Ovary (tissue), 9 donors: ENCODE measurements around the gene TMEM140. TPM values are rescaled to one million over a fixed set of nuclear protein-coding genes. Genes with fewer than 3 reads are reported as not detected.
A peak's percentile ranks its signal among the peaks of the same experiment; 100 is the strongest.

Source experiments
- DNase-seq, 5 donors: peaks; one replicate each; pipeline ENCODE4 v3.0.0-alpha.2; 2019 to 2020
- H3K27ac ChIP-seq, 2 donors: fragments of 200-600 bp; one replicate each; pipeline versions ENCODE4 v1.5.1 to v1.8.0; 2019 to 2022
- H3K27me3 ChIP-seq: fragments of 200-600 bp; one replicate; pipeline ENCODE4 v1.8.0; 2022
- H3K36me3 ChIP-seq: fragments of 200-600 bp; sonication (generic); one replicate; pipeline ENCODE4 v1.5.1; 2019
- H3K4me1 ChIP-seq: one replicate; pipeline ENCODE4 v1.8.1; 2013; ENCODE audit warnings: mild to moderate bottlenecking, moderate library complexity; ENCODE audit not compliant: insufficient read depth
- H3K4me3 ChIP-seq: fragments of 200-600 bp; sonication (generic); one replicate; pipeline ENCODE4 v1.5.1; 2017
- H3K9me3 ChIP-seq, 2 donors: fragments of 200-600 bp in 1 of 2; sonication (generic) in 1 of 2; one replicate each; pipeline versions ENCODE4 v1.5.1 to v1.8.1; 2013 to 2019; ENCODE audit warnings: mild to moderate bottlenecking in 1 of 2, moderate library complexity in 1 of 2
- EP300 ChIP-seq: sonication (generic); formaldehyde crosslinking; IDR thresholded peaks from one replicate; pipeline ENCODE4 v1.6.1; 2017; ENCODE audit warnings: antibody characterized with exemption
- POLR2A ChIP-seq: fragments of 450-650 bp; IDR thresholded peaks from one replicate; pipeline ENCODE4 v1.6.1; 2017; ENCODE audit warnings: antibody characterized with exemption, mild to moderate bottlenecking, moderate library complexity
- WGBS, 3 donors: extraction: QIAGEN DNeasy Blood & Tissue Kit in 1 of 3; methylation state at CpG; one replicate each; pipeline versions ENCODE4 v1.1.5 to v1.1.7; 2013 to 2017; 5-methylcytosine and 5-hydroxymethylcytosine counted together
- intact Hi-C, 4 donors: fragments of 100-400 bp; cut with DNase I; formaldehyde crosslinking; loops; one replicate each; pipeline versions ENCODE4 v1.11.0 to v1.15.1; 2022 to 2023
- polyA plus RNA-seq, 2 donors: library from polyadenylated mRNA; stranded (reverse); fragments of 200-250 nt in 1 of 2; fragments of 350-450 nt in 1 of 2; fragmentation: Illumina TruSeq in 1 of 2; extraction: RNeasy Lipid Tissue Mini Kit (QIAGEN cat#74804) in 1 of 2; gene quantifications; one replicate each; pipeline ENCODE4 v1.2.3, GENCODE V29; 2013 to 2014
- total RNA-seq, 7 donors: library from RNA; depleted of rRNA in 2 of 7; stranded (reverse); fragments of >200 nt in 2 of 7; fragmentation: NEBNext Ultra II Directional in 3 of 7; extraction: Animal tissue kit (Norgen Biotek cat#: 25700) in 3 of 7; gene quantifications; one replicate each; pipeline versions ENCODE4 v1.1.0 to v1.2.4, GENCODE V29; 2016 to 2023
- TF ChIP-seq, protein P1 (sequence below), 3 donors: fragments of 450-650 bp in 2 of 3; fragments of 200-600 bp in 1 of 3; IDR thresholded peaks; one replicate each; pipeline versions ENCODE4 v1.5.1 to v1.8.0; 2016 to 2022; ENCODE audit warnings: antibody characterized with exemption in 3 of 3, mild to moderate bottlenecking in 1 of 3
- donor health status: DM: no; HTN: no; CAD: no; lungs with moderate emphysema.
- donor health status: DM: no; HTN: no; CAD: no.
- donor health status: Bipolar disorder and iron deficiency.
- donor health status: DM: yes; HTN: yes; CAD: no.
- donor health status: DM: no; HTN: no; CAD: no.
- donor health status: DM: yes; HTN: yes; CAD: no.

Gene TMEM140
- total and polyA plus RNA-seq, 9 donors, result 5.9 to 25.0 (median 8.5) TPM

DNA sequence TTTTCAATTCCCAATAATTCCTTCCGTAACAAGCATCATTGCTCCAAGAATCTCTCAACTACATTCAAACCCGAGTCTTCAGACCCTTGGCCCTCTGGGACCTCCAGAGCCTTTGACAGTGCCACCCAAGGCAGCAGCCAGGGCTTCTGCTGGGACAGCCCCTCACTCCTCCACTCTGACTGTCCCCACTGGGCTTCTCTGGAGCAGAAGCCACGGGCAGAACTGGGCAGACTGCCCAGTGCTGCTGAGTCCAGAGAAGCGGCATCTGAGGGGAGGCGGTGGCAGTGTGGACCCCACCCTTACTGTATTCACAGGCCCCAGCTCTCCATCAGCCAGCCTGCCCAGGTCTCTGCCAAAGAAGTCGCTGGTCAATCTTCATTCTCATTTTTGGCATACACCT, 13.8 kb downstream of the TMEM140 start:
- peak overlapping the region in 1 of 2 donors; percentile 9 for H3K27ac ChIP-seq
- no peaks in the 10 kb centered on the region for H3K9me3 ChIP-seq
- H3K4me3 ChIP-seq, result no peak overlapping the region
- intact Hi-C loops, result loop anchor here in 3 of 4 donors (10.0 kb wide), 4 partner anchors 167 to 477 kb away; partner anchors contain the start of gene AGBL3 (in 1 of the 3)
- H3K4me1 ChIP-seq, result peaks cover 6% of the 10 kb centered on the region
- H3K36me3 ChIP-seq, result no peaks in the 10 kb centered on the region
- no peak for DNase-seq
- WGBS, 3 donors, result 89 to 90% (median 90%) methylated on average over 6 of the region's 6 CpGs
- TF ChIP-seq, protein P1, sequence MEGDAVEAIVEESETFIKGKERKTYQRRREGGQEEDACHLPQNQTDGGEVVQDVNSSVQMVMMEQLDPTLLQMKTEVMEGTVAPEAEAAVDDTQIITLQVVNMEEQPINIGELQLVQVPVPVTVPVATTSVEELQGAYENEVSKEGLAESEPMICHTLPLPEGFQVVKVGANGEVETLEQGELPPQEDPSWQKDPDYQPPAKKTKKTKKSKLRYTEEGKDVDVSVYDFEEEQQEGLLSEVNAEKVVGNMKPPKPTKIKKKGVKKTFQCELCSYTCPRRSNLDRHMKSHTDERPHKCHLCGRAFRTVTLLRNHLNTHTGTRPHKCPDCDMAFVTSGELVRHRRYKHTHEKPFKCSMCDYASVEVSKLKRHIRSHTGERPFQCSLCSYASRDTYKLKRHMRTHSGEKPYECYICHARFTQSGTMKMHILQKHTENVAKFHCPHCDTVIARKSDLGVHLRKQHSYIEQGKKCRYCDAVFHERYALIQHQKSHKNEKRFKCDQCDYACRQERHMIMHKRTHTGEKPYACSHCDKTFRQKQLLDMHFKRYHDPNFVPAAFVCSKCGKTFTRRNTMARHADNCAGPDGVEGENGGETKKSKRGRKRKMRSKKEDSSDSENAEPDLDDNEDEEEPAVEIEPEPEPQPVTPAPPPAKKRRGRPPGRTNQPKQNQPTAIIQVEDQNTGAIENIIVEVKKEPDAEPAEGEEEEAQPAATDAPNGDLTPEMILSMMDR (IDR thresholded peaks at IDR 0.05), result no peak
- TF ChIP-seq EP300 (no peak), POLR2A (no peak)
- H3K27me3 ChIP-seq, result no peaks in the 10 kb centered on the region

GRCh38 chr7:135162382-135163001, 14.6 kb downstream of the TMEM140 start:
- H3K27me3 ChIP-seq, result no peaks in the 10 kb centered on the region
- H3K27ac ChIP-seq, result no peak overlapping the region
- no peaks in the 10 kb centered on the region for H3K9me3 ChIP-seq
- TF ChIP-seq POLR2A (no peak), EP300 (no peak)
- TF ChIP-seq, protein P1 (IDR thresholded peaks at IDR 0.05), result no peak
- intact Hi-C loops, result loop anchor here in 3 of 4 donors (10.0 kb wide), 4 partner anchors 168 to 478 kb away; partner anchors contain the start of gene AGBL3 (in 1 of the 3)
- no peak for DNase-seq
- WGBS, 3 donors, result 92 to 96% (median 93%) methylated on average over 2 of the region's 2 CpGs
- H3K4me3 ChIP-seq, result no peak overlapping the region
- H3K4me1 ChIP-seq, result peaks cover 6% of the 10 kb centered on the region
- no peaks in the 10 kb centered on the region for H3K36me3 ChIP-seq

DNA sequence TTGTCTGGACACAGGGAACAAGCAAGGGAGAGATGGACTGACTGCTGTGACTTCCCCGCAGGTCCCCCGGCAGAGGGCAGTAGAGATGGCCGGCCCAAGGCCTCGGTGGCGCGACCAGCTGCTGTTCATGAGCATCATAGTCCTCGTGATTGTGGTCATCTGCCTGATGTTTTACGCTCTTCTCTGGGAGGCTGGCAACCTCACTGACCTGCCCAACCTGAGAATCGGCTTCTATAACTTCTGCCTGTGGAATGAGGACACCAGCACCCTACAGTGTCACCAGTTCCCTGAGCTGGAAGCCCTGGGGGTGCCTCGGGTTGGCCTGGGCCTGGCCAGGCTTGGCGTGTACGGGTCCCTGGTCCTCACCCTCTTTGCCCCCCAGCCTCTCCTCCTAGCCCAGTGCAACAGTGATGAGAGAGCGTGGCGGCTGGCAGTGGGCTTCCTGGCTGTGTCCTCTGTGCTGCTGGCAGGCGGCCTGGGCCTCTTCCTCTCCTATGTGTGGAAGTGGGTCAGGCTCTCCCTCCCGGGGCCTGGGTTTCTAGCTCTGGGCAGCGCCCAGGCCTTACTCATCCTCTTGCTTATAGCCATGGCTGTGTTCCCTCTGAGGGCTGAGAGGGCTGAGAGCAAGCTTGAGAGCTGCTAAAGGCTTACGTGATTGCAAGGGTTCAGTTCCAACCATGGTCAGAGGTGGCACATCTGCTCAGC, 16.6 kb downstream of the TMEM140 start:
- no peak for DNase-seq
- TF ChIP-seq, protein P1 (IDR thresholded peaks at IDR 0.05), result no peak
- TF ChIP-seq EP300 (no peak), POLR2A (no peak)
- peaks cover 6% of the 10 kb centered on the region for H3K4me1 ChIP-seq
- no peaks in the 10 kb centered on the region for H3K36me3 ChIP-seq
- no peak overlapping the region for H3K27ac ChIP-seq
- intact Hi-C loops, result loop anchor here (5.0 to 10.0 kb wide), 5 partner anchors 170 to 480 kb away; partner anchors contain the start of gene AGBL3 (in 1 of the 4)
- H3K4me3 ChIP-seq, result no peak overlapping the region
- no peaks in the 10 kb centered on the region for H3K27me3 ChIP-seq
- H3K9me3 ChIP-seq, result no peaks in the 10 kb centered on the region
- 83 to 86% (median 85%) methylated on average over 18 of the region's 18 CpGs for WGBS, 3 donors

GRCh38 chr7:135165862-135166261, 18.0 kb downstream of the TMEM140 start:
- no peaks in the 10 kb centered on the region for H3K9me3 ChIP-seq
- DNase-seq, result no peak
- H3K36me3 ChIP-seq, result no peaks in the 10 kb centered on the region
- WGBS, 3 donors, result 68 to 78% (median 72%) methylated on average over 4 of the region's 4 CpGs
- H3K27me3 ChIP-seq, result no peaks in the 10 kb centered on the region
- H3K27ac ChIP-seq, result no peak overlapping the region
- TF ChIP-seq, protein P1 (IDR thresholded peaks at IDR 0.05), result no peak
- no peak for TF ChIP-seq POLR2A
- TF ChIP-seq EP300, result no peak
- intact Hi-C loops, result loop anchor here (5.0 to 10.0 kb wide), 5 partner anchors 171 to 481 kb away; partner anchors contain the start of gene AGBL3 (in 1 of the 4)
- peaks cover 2% of the 10 kb centered on the region for H3K4me1 ChIP-seq
- no peak overlapping the region for H3K4me3 ChIP-seq
